SK-N-SH treated with all-trans-retinoic acid at 6 μM for 48 hours (cell line): ENCODE results near the gene SLC8A2.

Source experiments
- ATAC-seq: fragments of 200-7000 bp; cut with Tn5 transposase; 3 replicates; pipeline ENCODE4 v1.9.1; 2020; ENCODE audit warnings: mild to moderate bottlenecking, moderate library complexity
- BACH2 ChIP-seq: fragments of 250-450 bp; sonication (Bioruptor Pico); IDR thresholded peaks from 2 replicates; pipeline ENCODE4 v1.9.0; 2021; ENCODE audit warnings: mild to moderate bottlenecking, borderline replicate concordance
- CREB5 ChIP-seq: fragments of 250-450 bp; sonication (Bioruptor Pico); IDR thresholded peaks from 2 replicates; pipeline ENCODE4 v1.5.1; 2020; ENCODE audit warnings: low read depth, mild to moderate bottlenecking, moderate library complexity
- CSRNP3 ChIP-seq: fragments of 250-450 bp; sonication (Bioruptor Pico); IDR thresholded peaks from 2 replicates; pipeline ENCODE4 v1.5.1; 2021; ENCODE audit warnings: mild to moderate bottlenecking, moderate library complexity
- ESRRG ChIP-seq: fragments of 250-450 bp; sonication (Bioruptor Pico); IDR thresholded peaks from 2 replicates; pipeline ENCODE4 v1.6.1; 2021; ENCODE audit warnings: mild to moderate bottlenecking
- ISL1 ChIP-seq: fragments of 250-450 bp; sonication (Bioruptor Pico); IDR thresholded peaks from 2 replicates; pipeline ENCODE4 v2.1.2; 2022; ENCODE audit warnings: mild to moderate bottlenecking, moderate library complexity
- OSR1 ChIP-seq: fragments of 250-450 bp; sonication (Bioruptor Pico); IDR thresholded peaks from 2 replicates; pipeline ENCODE4 v1.8.0; 2022; ENCODE audit warnings: moderate library complexity, mild to moderate bottlenecking, inconsistent platforms
- PATZ1 ChIP-seq: fragments of 250-450 bp; sonication (Bioruptor Pico); IDR thresholded peaks from 2 replicates; pipeline ENCODE4 v1.8.0; 2020; ENCODE audit warnings: mild to moderate bottlenecking, moderate library complexity, borderline replicate concordance
- TOX ChIP-seq: fragments of 250-450 bp; sonication (Bioruptor Pico); IDR thresholded peaks from 2 replicates; pipeline ENCODE4 v1.8.0; 2021; ENCODE audit warnings: mild to moderate bottlenecking, moderate library complexity, borderline replicate concordance
- TSHZ2 ChIP-seq: fragments of 250-450 bp; sonication (Bioruptor Pico); IDR thresholded peaks from 2 replicates; pipeline ENCODE4 v1.5.0; 2020; ENCODE audit warnings: mild to moderate bottlenecking, moderate library complexity
- ZFP3 ChIP-seq: fragments of 250-450 bp; sonication (Bioruptor Pico); IDR thresholded peaks from 2 replicates; pipeline ENCODE4 v1.5.0; 2020; ENCODE audit warnings: mild to moderate bottlenecking, moderate library complexity

The SLC8A2 gene

GRCh38 chr19:47379381-47379938, 92.2 kb downstream of the SLC8A2 start (continued):
- no peak for TF ChIP-seq CSRNP3 (CRISPR knock-in tag)
- no peak for TF ChIP-seq PATZ1 (CRISPR knock-in tag)
- no peak for TF ChIP-seq OSR1
- TF ChIP-seq TOX (CRISPR knock-in tag), result no peak
- TF ChIP-seq BACH2 (CRISPR knock-in tag), result no peak
- TF ChIP-seq ESRRG (CRISPR knock-in tag), result no peak

- ATAC-seq, result no peak
- TF ChIP-seq CREB5 (CRISPR knock-in tag) (no peak), ZFP3 (CRISPR knock-in tag) (no peak), ISL1 (CRISPR knock-in tag) (no peak), TSHZ2 (no peak)
Measured at GRCh38 chr19:47378246-47378645, 93.4 kb downstream of the SLC8A2 start.
